H9 (cell line): ENCODE measurements around the gene GRIA2. TPM values are rescaled to one million over a fixed set of nuclear protein-coding genes. Genes with fewer than 3 reads are reported as not detected.

Source experiments
- DNase-seq: peaks from one replicate; pipeline ENCODE4 v3.0.0-alpha.2; 2017
- H2AFZ ChIP-seq: one replicate; pipeline ENCODE4 v1.6.1; 2013; ENCODE audit warnings: mild to moderate bottlenecking, low read length, control low read depth, moderate library complexity
- H2AK5ac ChIP-seq: 2 replicates; pipeline ENCODE4 v1.6.1; 2013; ENCODE audit warnings: low read length, control low read depth, mixed read lengths; ENCODE audit not compliant: insufficient read length
- H2BK120ac ChIP-seq: one replicate; pipeline ENCODE4 v1.6.1; 2013; ENCODE audit warnings: low read depth, mild to moderate bottlenecking, low read length, control low read depth, inconsistent platforms; ENCODE audit not compliant: poor library complexity, severe bottlenecking
- H2BK12ac ChIP-seq: 2 replicates; pipeline ENCODE4 v1.6.1; 2013; ENCODE audit warnings: low read length, control low read depth, mixed read lengths, low read depth; ENCODE audit not compliant: insufficient read length
- H2BK15ac ChIP-seq: 2 replicates; pipeline ENCODE4 v1.6.1; 2013; ENCODE audit warnings: low read depth, low read length, control low read depth
- H2BK20ac ChIP-seq: one replicate; pipeline ENCODE4 v1.6.1; 2013; ENCODE audit warnings: low read depth, mild to moderate bottlenecking, low read length, control low read depth, inconsistent platforms; ENCODE audit not compliant: poor library complexity, severe bottlenecking
- H2BK5ac ChIP-seq: 2 replicates; pipeline ENCODE4 v1.6.1; 2013; ENCODE audit warnings: low read length, control low read depth, mixed read lengths; ENCODE audit not compliant: insufficient read length
- H3K14ac ChIP-seq: 2 replicates; pipeline ENCODE4 v1.6.1; 2013; ENCODE audit warnings: low read length, control low read depth; ENCODE audit not compliant: insufficient read depth
- H3K18ac ChIP-seq: 2 replicates; pipeline ENCODE4 v1.6.1; 2013; ENCODE audit warnings: low read depth, mild to moderate bottlenecking, mixed read lengths, low read length, control low read depth; ENCODE audit not compliant: insufficient read length
- H3K23ac ChIP-seq: 2 replicates; pipeline ENCODE4 v1.6.1; 2013; ENCODE audit warnings: low read length, control low read depth, mixed read lengths, low read depth; ENCODE audit not compliant: insufficient read length
- H3K23me2 ChIP-seq: 2 replicates; pipeline ENCODE4 v1.6.1; 2013; ENCODE audit warnings: low read depth, mild to moderate bottlenecking, mixed read lengths, low read length, control low read depth; ENCODE audit not compliant: insufficient read length, poor library complexity, severe bottlenecking
- H3K27ac ChIP-seq: 2 replicates; pipeline ENCODE4 v1.5.1; 2013; ENCODE audit warnings: low read length, control low read depth, mixed read lengths, low read depth; ENCODE audit not compliant: insufficient read length
- H3K27me3 ChIP-seq: 2 replicates; pipeline ENCODE4 v1.6.1; 2013; ENCODE audit warnings: low read length, control low read depth, inconsistent platforms; ENCODE audit not compliant: insufficient read depth
- H3K4ac ChIP-seq: 2 replicates; pipeline ENCODE4 v1.6.1; 2013; ENCODE audit warnings: low read depth, mild to moderate bottlenecking, control low read depth, inconsistent platforms, low read length, moderate library complexity
- H3K4me1 ChIP-seq: 2 replicates; pipeline ENCODE4 v1.6.1; 2013; ENCODE audit warnings: low read length, control low read depth, inconsistent platforms; ENCODE audit not compliant: insufficient read depth
- H3K4me2 ChIP-seq: 2 replicates; pipeline ENCODE4 v1.6.1; 2013; ENCODE audit warnings: low read length, control low read depth, mixed read lengths; ENCODE audit not compliant: insufficient read length, insufficient read depth
- H3K56ac ChIP-seq: 2 replicates; pipeline ENCODE4 v1.6.1; 2013; ENCODE audit warnings: low read depth, mild to moderate bottlenecking, mixed read lengths, low read length, control low read depth; ENCODE audit not compliant: insufficient read length
- H3K79me1 ChIP-seq: 2 replicates; pipeline ENCODE4 v1.6.1; 2013; ENCODE audit warnings: low read depth, mild to moderate bottlenecking, moderate library complexity, low read length, control low read depth, inconsistent platforms; ENCODE audit not compliant: insufficient read depth, poor library complexity, severe bottlenecking
- H3K79me2 ChIP-seq: 2 replicates; pipeline ENCODE4 v1.6.1; 2013; ENCODE audit warnings: low read length, control low read depth, inconsistent platforms; ENCODE audit not compliant: insufficient read depth
- H3K9ac ChIP-seq: 2 replicates; pipeline ENCODE4 v1.6.1; 2013; ENCODE audit warnings: low read length, control low read depth, mixed read lengths; ENCODE audit not compliant: insufficient read length; ENCODE audit errors: extremely low read depth
- H3K9me3 ChIP-seq: one replicate; pipeline ENCODE4 v1.6.1; 2013; ENCODE audit warnings: low read depth, low read length, inconsistent platforms; ENCODE audit not compliant: control insufficient read depth
- H3T11ph ChIP-seq: one replicate; pipeline ENCODE4 v1.6.1; 2013; ENCODE audit warnings: mild to moderate bottlenecking, low read length, control low read depth, inconsistent platforms
- H4K20me1 ChIP-seq: one replicate; pipeline ENCODE4 v1.6.1; 2013; ENCODE audit not compliant: control insufficient read depth, insufficient read length, insufficient read depth
- H4K5ac ChIP-seq: 2 replicates; pipeline ENCODE4 v1.6.1; 2013; ENCODE audit warnings: low read depth, mild to moderate bottlenecking, mixed read lengths, low read length, control low read depth; ENCODE audit not compliant: insufficient read length
- H4K8ac ChIP-seq: replicated peaks from 2 replicates; pipeline ENCODE4 v1.6.1; 2013; ENCODE audit warnings: low read length, control low read depth, mixed read lengths, low read depth; ENCODE audit not compliant: insufficient read length
- H4K91ac ChIP-seq: 2 replicates; pipeline ENCODE4 v1.6.1; 2013; ENCODE audit warnings: low read depth, mild to moderate bottlenecking, moderate library complexity, mixed read lengths, low read length, control low read depth; ENCODE audit not compliant: insufficient read length
- H3K27ac Mint-ChIP-seq, 3 experiments: 2 replicates in 2 of 3; 3 replicates in 1 of 3; pipeline ENCODE4 v1.8.0; 2020 to 2021; ENCODE audit warnings: mixed read lengths in 3 of 3, mild to moderate bottlenecking in 1 of 3, moderate library complexity in 1 of 3
- H3K27me3 Mint-ChIP-seq: 2 replicates; pipeline ENCODE4 v1.8.0; 2021; ENCODE audit warnings: low read depth, mild to moderate bottlenecking, moderate library complexity, mixed read lengths
- H3K36me3 Mint-ChIP-seq, 3 experiments: 2 replicates in 2 of 3; 3 replicates in 1 of 3; pipeline ENCODE4 v1.8.0; 2020 to 2021; ENCODE audit warnings: low read depth in 3 of 3, mixed read lengths in 3 of 3; ENCODE audit not compliant: insufficient read depth in 1 of 3
- H3K4me1 Mint-ChIP-seq, 2 experiments: 2 replicates each; pipeline ENCODE4 v1.8.0; 2020; ENCODE audit warnings: mixed read lengths in 2 of 2
- H3K4me3 Mint-ChIP-seq, 2 experiments: 2 replicates in 1 of 2; 3 replicates in 1 of 2; pipeline ENCODE4 v1.8.0; 2020 to 2021; ENCODE audit warnings: mild to moderate bottlenecking in 2 of 2, mixed read lengths in 2 of 2, moderate library complexity in 1 of 2
- H3K9me3 Mint-ChIP-seq, 2 experiments: 2 replicates in 1 of 2; 3 replicates in 1 of 2; pipeline ENCODE4 v1.8.0; 2020; ENCODE audit warnings: mild to moderate bottlenecking in 2 of 2, mixed read lengths in 2 of 2, moderate library complexity in 1 of 2
- WGBS: extraction: QIAGEN DNeasy Blood & Tissue Kit; methylation state at CpG from one replicate; pipeline ENCODE4 v1.1.7; 2013; ENCODE audit warnings: missing lambda C conversion rate, low lambda C conversion rate, mixed read lengths; ENCODE audit not compliant: insufficient read length; ENCODE audit errors: extremely low coverage; 5-methylcytosine and 5-hydroxymethylcytosine counted together
- total RNA-seq: library from RNA; stranded (reverse); gene quantifications from 2 replicates; pipeline ENCODE4 v1.2.1, GENCODE V29; 2021
- TF ChIP-seq, protein P1 (sequence below): fragments of 200-600 bp; sonication (generic); conservative IDR thresholded peaks from 3 replicates; pipeline ENCODE4 v1.8.0; 2021; ENCODE audit warnings: antibody characterized with exemption, mild to moderate bottlenecking

Gene GRIA2
- total RNA-seq, 1 experiment from 2014 or later = not detected

DNA sequence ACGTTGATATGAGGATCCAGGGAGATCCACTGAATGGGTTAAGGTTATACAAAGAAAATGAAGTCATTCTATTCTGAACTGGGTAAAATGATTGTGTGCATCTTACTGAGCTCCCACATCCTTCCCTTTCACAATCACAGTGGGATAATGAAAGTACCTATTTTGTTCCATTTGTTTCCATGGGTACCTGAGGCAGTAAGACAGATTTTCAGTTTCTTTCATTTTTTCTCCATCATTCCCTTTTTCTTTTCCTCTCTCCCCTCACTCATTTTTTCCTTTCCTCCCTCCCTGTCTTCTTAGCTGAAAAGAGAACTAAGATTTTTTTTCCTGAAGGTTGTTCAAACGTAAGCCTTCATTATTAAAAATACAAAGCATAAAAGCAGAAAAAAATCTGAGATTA, 4.6 kb downstream of the GRIA2 start:
- Mint-ChIP-seq H3K4me3 (no peak overlapping the region), H3K4me1 (peaks cover 13 to 18% of the 10 kb centered on the region in 2 experiments), H3K27ac (no peak overlapping the region), H3K9me3 (no peaks in the 10 kb centered on the region; a peak in 1 of 5 replicates), H3K36me3 (peaks cover 0 to 1% (median 0%) of the 10 kb centered on the region in 3 experiments; a peak in 2 of 7 replicates), H3K27me3 (peaks cover 50% of the 10 kb centered on the region)
- Histone ChIP-seq H3K4ac (no peak overlapping the region), H4K20me1 (no peaks in the 10 kb centered on the region), H3K56ac (no peak overlapping the region), H3T11ph (no peak overlapping the region), H2BK12ac (no peak overlapping the region), H2BK5ac (no peak overlapping the region), H3K14ac (no peak overlapping the region), H3K79me1 (no peaks in the 10 kb centered on the region), H3K4me1 (no peaks in the 10 kb centered on the region; the same call in 1 of the 2 replicates), H2BK15ac (no peak overlapping the region), H3K27ac (no peak overlapping the region), H2AK5ac (no peak overlapping the region), H3K4me2 (no peak overlapping the region), H3K79me2 (no peaks in the 10 kb centered on the region), H3K23ac (no peak overlapping the region), H4K91ac (no peak overlapping the region), H3K9ac (no peak overlapping the region), H3K27me3 (peaks cover 17% of the 10 kb centered on the region), H3K23me2 (peaks cover 16% of the 10 kb centered on the region), H3K9me3 (no peaks in the 10 kb centered on the region), H2BK20ac (no peak overlapping the region), H4K5ac (no peak overlapping the region), H2AFZ (no peak overlapping the region), H4K8ac (no peak overlapping the region), H2BK120ac (no peak overlapping the region), H3K18ac (no peak overlapping the region)
- TF ChIP-seq, protein P1, sequence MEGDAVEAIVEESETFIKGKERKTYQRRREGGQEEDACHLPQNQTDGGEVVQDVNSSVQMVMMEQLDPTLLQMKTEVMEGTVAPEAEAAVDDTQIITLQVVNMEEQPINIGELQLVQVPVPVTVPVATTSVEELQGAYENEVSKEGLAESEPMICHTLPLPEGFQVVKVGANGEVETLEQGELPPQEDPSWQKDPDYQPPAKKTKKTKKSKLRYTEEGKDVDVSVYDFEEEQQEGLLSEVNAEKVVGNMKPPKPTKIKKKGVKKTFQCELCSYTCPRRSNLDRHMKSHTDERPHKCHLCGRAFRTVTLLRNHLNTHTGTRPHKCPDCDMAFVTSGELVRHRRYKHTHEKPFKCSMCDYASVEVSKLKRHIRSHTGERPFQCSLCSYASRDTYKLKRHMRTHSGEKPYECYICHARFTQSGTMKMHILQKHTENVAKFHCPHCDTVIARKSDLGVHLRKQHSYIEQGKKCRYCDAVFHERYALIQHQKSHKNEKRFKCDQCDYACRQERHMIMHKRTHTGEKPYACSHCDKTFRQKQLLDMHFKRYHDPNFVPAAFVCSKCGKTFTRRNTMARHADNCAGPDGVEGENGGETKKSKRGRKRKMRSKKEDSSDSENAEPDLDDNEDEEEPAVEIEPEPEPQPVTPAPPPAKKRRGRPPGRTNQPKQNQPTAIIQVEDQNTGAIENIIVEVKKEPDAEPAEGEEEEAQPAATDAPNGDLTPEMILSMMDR = no peak
- 100% methylated on average over 1 of the region's 2 CpGs for WGBS
- no peak for DNase-seq
